Hematopoietic multipotent progenitor cell treated with erythropoietin and hydrocortisone succinate and interleukin-3 and kit ligand, for 6 days (in vitro differentiated cells): ENCODE data around the gene APOBR.
A peak's percentile ranks its signal among the peaks of the same experiment; 100 is the strongest.
"Not testable (repeated sequence)": the region's sequence is repeated elsewhere in the genome, so short reads cannot be mapped to it uniquely, and the experiment has no call there.

Experiments used
- DNase-seq: peaks from one replicate; pipeline ENCODE4 v3.0.0-alpha.2; 2015

APOBR gene

GRCh38 chr16:28527100-28527785 lies 32.8 kb downstream of the APOBR start:
- DNase-seq: not testable (repeated sequence)

- no peak for DNase-seq
Observed at GRCh38 chr16:28527985-28528384, 33.5 kb downstream of the APOBR start.

GRCh38 chr16:28528463-28528867 lies 34.0 kb downstream of the APOBR start:
- DNase-seq: no peak

DNA sequence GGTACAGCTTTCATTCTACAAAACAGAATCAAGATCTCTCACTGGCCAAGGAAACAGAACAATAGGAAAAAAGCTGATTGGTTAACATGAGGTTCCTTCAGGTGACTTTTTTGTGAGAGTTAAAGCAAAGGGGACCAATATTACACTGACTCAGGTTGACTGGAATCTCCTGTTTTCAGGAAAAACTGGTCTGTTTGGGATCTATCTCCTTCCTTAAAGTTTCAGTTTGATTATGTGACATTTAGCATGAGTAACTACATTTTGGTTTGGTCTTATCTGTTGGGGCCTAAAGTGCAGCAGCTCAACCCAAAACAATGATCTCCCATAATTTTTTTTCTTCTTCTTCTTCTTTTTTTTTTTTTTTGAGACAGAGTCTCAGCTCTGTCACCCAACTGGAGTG lies 34.7 kb downstream of the APOBR start:
- DNase-seq: no peak

DNA sequence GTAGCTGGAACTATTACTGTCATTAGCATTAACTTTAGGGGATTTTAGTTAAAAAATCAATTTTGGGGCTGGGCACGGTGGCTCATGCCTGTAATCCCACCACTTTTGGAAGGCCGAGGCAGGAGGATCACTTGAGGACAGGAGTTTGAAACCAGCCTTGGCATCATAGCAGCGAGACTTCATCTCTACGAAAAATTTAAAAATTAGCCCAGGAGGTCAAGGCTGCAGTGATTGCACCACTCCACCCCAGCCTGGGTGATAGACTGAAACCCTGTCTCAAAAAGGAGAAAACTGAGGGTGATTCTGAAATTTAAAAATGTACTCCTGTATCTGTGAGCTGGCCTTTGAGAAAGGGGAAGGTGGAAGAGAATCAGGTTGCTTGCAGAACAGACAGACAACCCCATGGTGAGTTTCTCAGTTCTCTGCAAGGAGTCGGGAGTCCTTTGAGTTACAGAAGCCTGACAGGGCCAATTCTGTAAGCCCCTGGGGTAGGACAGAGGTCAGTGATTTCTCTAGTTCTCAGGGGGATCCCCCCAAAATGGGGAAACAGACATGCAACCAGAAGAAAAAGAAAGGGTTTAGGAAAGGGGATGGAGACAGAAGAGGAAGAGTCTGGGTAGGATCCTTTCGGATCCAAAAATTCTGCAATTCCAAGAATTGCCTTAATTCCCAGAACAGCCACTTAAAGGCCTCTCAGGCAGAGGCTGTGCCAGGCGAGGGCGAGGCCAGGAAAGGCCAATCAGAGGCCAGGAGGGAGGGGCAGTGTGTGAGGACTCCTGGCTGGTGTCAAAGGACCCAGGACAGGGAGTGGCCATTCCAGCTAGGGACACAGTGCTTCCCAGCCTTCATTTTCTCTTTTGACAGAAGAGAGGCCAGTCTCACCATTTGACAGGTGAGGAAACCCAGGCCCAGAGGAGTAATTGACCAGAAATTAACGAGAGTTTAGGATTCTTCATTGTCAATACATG lies 37.6 kb downstream of the APOBR start:
- no peak for DNase-seq

DNA sequence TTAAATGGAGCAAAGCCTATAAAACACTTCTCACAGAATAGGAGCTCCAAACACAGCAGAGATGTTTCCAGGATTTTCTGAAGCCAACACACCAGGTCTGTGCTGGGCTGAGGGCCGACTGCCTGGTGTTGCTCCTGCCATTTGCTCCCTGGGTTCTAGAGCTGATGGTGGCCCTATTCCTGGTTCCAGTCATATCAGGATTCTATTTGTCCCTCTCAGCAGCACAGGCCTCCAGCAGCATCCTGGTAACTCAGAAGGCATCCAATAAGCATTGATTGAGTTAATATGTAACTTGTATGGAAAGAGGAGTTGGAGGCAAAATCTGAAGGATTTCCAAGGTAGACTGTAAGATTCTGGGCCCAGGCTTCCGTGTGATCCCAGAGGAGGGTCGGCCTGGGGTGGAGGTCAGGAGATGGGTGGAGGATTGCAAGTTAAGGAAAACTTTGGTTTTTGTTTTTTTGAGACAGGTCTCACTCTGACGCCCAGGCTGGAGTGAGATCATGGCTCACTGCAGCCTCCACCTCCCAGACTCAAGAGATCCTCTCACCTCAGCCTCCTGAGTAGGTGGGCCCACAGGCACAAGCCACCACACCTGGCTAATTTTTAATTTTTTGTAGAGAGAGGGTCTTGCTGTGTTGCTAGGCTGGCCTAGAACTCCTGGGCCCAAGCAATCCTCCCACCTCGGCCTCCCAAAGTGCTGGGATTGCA lies 38.7 kb downstream of the APOBR start:
- DNase-seq: no peak

- DNase-seq: peak; percentile 82
Observed at GRCh38 chr16:28534542-28535373, 40.3 kb downstream of the APOBR start.

- no peak for DNase-seq
Observed at GRCh38 chr16:28537076-28537475, 42.6 kb downstream of the APOBR start.

DNA sequence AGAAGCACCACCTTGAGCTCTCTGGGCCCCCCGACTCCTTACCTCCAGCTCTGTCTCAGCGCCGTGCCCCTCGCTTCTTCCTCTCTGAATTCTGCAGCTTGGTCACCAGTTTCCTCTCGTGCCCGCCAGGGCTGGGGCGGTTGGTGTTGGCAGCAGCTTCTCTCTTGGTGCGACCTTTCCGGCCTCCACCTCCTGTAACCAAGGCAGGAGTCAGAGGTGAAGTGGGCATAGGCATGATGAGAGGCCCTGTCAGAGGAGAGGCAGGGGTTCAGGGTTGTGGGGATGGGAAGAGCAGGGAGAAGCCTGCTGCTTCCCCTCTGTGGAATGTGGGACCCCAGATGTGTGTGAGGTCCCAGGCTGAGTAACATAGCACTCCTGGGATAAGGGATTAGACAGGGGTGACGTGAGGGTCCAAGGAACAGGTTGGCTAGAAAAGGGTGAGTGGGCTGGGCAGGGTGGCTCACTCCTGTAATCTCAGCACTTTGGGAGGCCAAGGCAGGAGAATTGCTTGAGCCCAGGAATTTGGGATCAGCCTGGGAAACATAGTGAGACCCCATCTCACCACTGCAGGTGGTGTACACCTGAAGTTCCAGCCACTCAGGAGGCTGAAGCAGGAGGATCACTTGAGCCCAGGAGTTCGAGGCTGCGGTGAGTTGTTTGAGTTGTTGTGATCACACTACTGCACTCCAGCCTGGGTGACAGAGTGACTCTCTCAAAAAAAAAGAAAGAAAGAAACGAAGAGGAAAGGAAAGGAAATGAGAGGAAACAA lies 43.7 kb downstream of the APOBR start:
- no peak for DNase-seq

- DNase-seq: no peak
Observed at GRCh38 chr16:28538733-28539596, 44.5 kb downstream of the APOBR start, which contains the start of gene NUPR1. Gene NUPR1, minus strand, starts transcription at chr16:28538974. Its CDS starts 67 bp downstream, at chr16:28538907.

DNA sequence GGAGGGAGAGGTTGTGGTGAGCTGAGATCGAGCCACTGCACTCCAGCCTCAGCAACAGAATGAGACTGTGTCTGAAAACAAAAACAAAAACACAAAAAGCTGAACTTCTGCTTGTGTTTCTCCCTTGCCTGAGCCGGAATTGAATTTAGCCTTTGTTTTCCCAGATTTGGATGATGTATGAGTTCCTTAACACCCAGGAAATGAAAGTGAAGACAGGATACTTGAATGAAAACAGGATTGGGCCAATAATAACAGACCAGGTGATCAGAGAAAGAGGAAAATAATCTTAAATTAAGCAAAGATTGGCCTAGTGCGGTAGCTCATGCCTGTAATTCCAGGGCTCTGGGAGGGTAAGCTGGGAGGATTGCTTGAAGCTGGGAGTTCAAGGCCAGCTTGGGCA lies 45.9 kb downstream of the APOBR start:
- DNase-seq: no peak

- no peak for DNase-seq
Observed at GRCh38 chr16:28542646-28543045, 48.2 kb downstream of the APOBR start.

DNA sequence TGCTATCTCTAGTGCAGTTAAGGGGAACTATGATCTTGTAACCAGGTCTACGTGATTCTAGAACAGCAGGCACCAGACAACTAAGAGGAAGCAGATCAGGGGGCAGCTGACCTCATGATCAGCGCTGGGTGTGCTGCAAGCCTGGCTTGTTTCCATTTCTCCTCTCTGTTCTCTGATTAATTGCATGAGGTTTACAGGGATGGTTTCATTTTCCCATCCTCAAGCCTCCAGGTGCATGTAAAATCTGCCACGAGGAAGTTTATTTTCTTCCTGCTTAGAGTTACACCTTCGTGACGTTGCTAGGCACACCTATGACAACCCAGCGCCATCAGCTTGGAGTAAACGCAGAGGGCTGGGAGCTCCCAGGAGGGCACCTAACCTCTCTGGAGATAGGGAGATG lies 48.6 kb downstream of the APOBR start:
- peak; percentile 69 for DNase-seq

GRCh38 chr16:28544998-28545397 lies 50.6 kb downstream of the APOBR start:
- no peak for DNase-seq

DNA sequence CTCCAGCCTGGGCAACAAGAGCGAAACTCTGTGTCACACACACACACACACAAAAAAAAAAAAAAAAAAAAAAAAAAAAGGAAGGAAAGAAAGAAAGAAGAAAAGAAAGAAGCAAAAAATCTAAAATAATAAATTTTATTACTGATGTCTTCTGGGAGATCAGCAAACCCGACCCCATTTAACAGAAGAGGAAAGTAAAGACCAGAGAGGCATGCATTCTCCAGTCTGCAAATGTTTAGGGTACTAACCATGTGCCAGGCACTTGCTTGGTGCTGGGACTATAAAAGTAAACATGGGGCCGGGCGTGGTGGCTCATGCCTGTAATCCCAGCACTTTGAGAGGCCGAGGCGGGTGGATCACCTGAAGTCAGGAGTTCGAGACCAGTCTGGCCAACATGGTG lies 51.5 kb downstream of the APOBR start:
- not testable (repeated sequence) for DNase-seq

DNA sequence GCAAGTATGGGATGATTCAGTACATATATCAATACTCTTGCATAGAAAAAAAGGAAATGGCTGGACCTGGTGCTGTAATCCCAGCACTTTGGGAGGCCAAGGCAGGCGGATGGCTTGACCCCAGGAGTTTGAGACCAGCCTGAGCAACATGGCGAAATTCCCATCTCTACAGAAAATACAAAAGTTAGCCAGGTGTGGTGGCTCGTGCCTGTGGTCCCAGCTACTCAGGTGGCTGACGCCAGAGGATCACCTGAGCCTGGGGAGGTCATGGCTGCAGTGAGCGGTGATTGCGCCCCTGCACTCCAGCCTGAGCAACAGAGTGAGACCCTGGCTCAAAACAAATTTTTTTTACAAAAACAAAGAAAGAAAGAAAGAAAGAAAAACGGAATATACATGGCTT lies 52.2 kb downstream of the APOBR start:
- DNase-seq: no peak

GRCh38 chr16:28548306-28548802 lies 53.9 kb downstream of the APOBR start:
- no peak for DNase-seq
